Loucy (cell line): ENCODE results near the gene NXPH2.

Source experiments
- H2AFZ ChIP-seq: fragments of 200-600 bp; sonication (generic); 2 replicates; pipeline ENCODE4 v1.6.0; 2016; ENCODE audit warnings: antibody characterized with exemption, mild to moderate bottlenecking, low read length, moderate library complexity
- H3F3A ChIP-seq: fragments of 200-600 bp; 2 replicates; pipeline ENCODE4 v1.6.0; 2016; ENCODE audit warnings: antibody characterized with exemption, low read depth, mild to moderate bottlenecking
- H3K27me3 ChIP-seq: fragments of 200-600 bp; sonication (generic); 2 replicates; pipeline ENCODE4 v1.6.1; 2014; ENCODE audit warnings: low read length, mild to moderate bottlenecking; ENCODE audit not compliant: insufficient read depth, poor library complexity, severe bottlenecking
- H3K36me3 ChIP-seq: fragments of 200-600 bp; sonication (generic); 2 replicates; pipeline ENCODE4 v1.6.1; 2016; ENCODE audit warnings: low read length; ENCODE audit not compliant: insufficient read depth
- H3K4me1 ChIP-seq: fragments of 200-600 bp; sonication (generic); 2 replicates; pipeline ENCODE4 v1.5.1; 2014; ENCODE audit warnings: low read length, mild to moderate bottlenecking; ENCODE audit not compliant: insufficient read depth, poor library complexity, severe bottlenecking
- H3K4me2 ChIP-seq: fragments of 200-600 bp; sonication (generic); 2 replicates; pipeline ENCODE4 v1.6.0; 2014; ENCODE audit warnings: antibody characterized with exemption, low read length, low read depth, mild to moderate bottlenecking; ENCODE audit not compliant: poor library complexity, severe bottlenecking
- H3K4me3 ChIP-seq: fragments of 200-600 bp; sonication (generic); 2 replicates; pipeline ENCODE4 v1.5.1; 2014; ENCODE audit warnings: low read length, mild to moderate bottlenecking, mixed read lengths; ENCODE audit not compliant: poor library complexity, severe bottlenecking
- H3K79me2 ChIP-seq: fragments of 200-600 bp; sonication (generic); 2 replicates; pipeline ENCODE4 v1.6.1; 2014; ENCODE audit warnings: low read length; ENCODE audit not compliant: insufficient read depth
- H3K9ac ChIP-seq: fragments of 200-600 bp; sonication (generic); 2 replicates; pipeline ENCODE4 v1.6.0; 2014; ENCODE audit warnings: mild to moderate bottlenecking, low read depth, low read length, moderate library complexity; ENCODE audit not compliant: poor library complexity, severe bottlenecking
- H3K9me2 ChIP-seq: fragments of 200-600 bp; sonication (generic); replicated peaks from 2 replicates; pipeline ENCODE4 v1.6.1; 2016; ENCODE audit warnings: low read depth, low read length, mixed read lengths
- H3K9me3 ChIP-seq: fragments of 200-600 bp; sonication (generic); 2 replicates; pipeline ENCODE4 v1.6.1; 2014; ENCODE audit warnings: mild to moderate bottlenecking, antibody characterized with exemption, low read length, low read depth; ENCODE audit not compliant: insufficient read depth
- H4K20me1 ChIP-seq: fragments of 200-600 bp; sonication (generic); 2 replicates; pipeline ENCODE4 v1.6.0; 2014; ENCODE audit warnings: antibody characterized with exemption, low read length, mild to moderate bottlenecking; ENCODE audit not compliant: insufficient read depth, poor library complexity, severe bottlenecking
- CTCF ChIP-seq: fragments of 200-600 bp; sonication (generic); conservative IDR thresholded peaks from 2 replicates; pipeline ENCODE4 v1.5.1; 2014; ENCODE audit warnings: mild to moderate bottlenecking, antibody characterized with exemption, low read length
- EZH2phosphoT487 ChIP-seq: fragments of 200-600 bp; IDR thresholded peaks from 2 replicates; pipeline ENCODE4 v1.6.1; 2018; ENCODE audit warnings: antibody characterized with exemption, mild to moderate bottlenecking, moderate library complexity, borderline replicate concordance

NXPH2 gene

GRCh38 chr2:138713069-138713496 lies 67.1 kb downstream of the NXPH2 start:
- Histone ChIP-seq H3K9me2 (no peaks in the 10 kb centered on the region), H2AFZ (no peak overlapping the region)
- no peak for TF ChIP-seq CTCF
- TF ChIP-seq EZH2phosphoT487: no peak

GRCh38 chr2:138712212-138712979 lies 67.8 kb downstream of the NXPH2 start:
- Histone ChIP-seq H3K4me3 (no peak overlapping the region), H3K27me3 (no peaks in the 10 kb centered on the region), H3K9me2 (no peaks in the 10 kb centered on the region), H3K36me3 (no peaks in the 10 kb centered on the region), H3K4me1 (no peaks in the 10 kb centered on the region), H3K79me2 (no peaks in the 10 kb centered on the region), H3K9me3 (no peaks in the 10 kb centered on the region), H4K20me1 (no peaks in the 10 kb centered on the region), H3F3A (no peaks in the 10 kb centered on the region), H2AFZ (no peak overlapping the region), H3K9ac (no peak overlapping the region), H3K4me2 (no peak overlapping the region)
- TF ChIP-seq EZH2phosphoT487: no peak
- TF ChIP-seq CTCF: no peak

More at GRCh38 chr2:138713069-138713496, 67.1 kb downstream of the NXPH2 start:
- no peaks in the 10 kb centered on the region for H3F3A ChIP-seq
- H3K27me3 ChIP-seq: no peaks in the 10 kb centered on the region
- H3K4me1 ChIP-seq: no peaks in the 10 kb centered on the region
- H3K4me3 ChIP-seq: no peak overlapping the region
- no peaks in the 10 kb centered on the region for H3K36me3 ChIP-seq
- H3K4me2 ChIP-seq: no peak overlapping the region
- H4K20me1 ChIP-seq: no peaks in the 10 kb centered on the region
- no peaks in the 10 kb centered on the region for H3K79me2 ChIP-seq
- no peaks in the 10 kb centered on the region for H3K9me3 ChIP-seq
- no peak overlapping the region for H3K9ac ChIP-seq

- Histone ChIP-seq H4K20me1 (no peaks in the 10 kb centered on the region), H3K27me3 (no peaks in the 10 kb centered on the region), H2AFZ (no peak overlapping the region), H3K9me2 (no peaks in the 10 kb centered on the region), H3K36me3 (no peaks in the 10 kb centered on the region), H3K4me2 (no peak overlapping the region), H3K4me3 (no peak overlapping the region), H3F3A (no peaks in the 10 kb centered on the region), H3K4me1 (no peaks in the 10 kb centered on the region), H3K9me3 (no peaks in the 10 kb centered on the region), H3K9ac (no peak overlapping the region), H3K79me2 (no peaks in the 10 kb centered on the region)
- TF ChIP-seq CTCF: no peak
- no peak for TF ChIP-seq EZH2phosphoT487
Measured at GRCh38 chr2:138711812-138712211, 68.4 kb downstream of the NXPH2 start.
